ENCODE results near the gene CAPN15.

Gene CAPN15

GRCh38 chr16:554640-555365 is 27.3 kb downstream of the CAPN15 start:
- FAIRE-seq (no peak), DNase-seq (ENCODE audit: insufficient read length, low spot score) (no peak)
- TF ChIP-seq POLR2AphosphoS5 (IDR thresholded peaks at IDR 0.05; ENCODE audit: low read depth, low read length) (no peak), POU2F2 (IDR thresholded peaks at IDR 0.05; ENCODE audit: low read depth, low read length) (no peak), SPI1 (IDR thresholded peaks at IDR 0.05; ENCODE audit: low read depth, low read length) (no peak), PAX5 (IDR thresholded peaks at IDR 0.05; ENCODE audit: insufficient read depth, low read length, severe bottlenecking) (no peak), POLR2A (IDR thresholded peaks at IDR 0.05; ENCODE audit: low read depth, low read length) (no peak), TAF1 (IDR thresholded peaks at IDR 0.05; ENCODE audit: low read depth, low read length) (no peak)

GRCh38 chr16:555528-556473 is 28.3 kb downstream of the CAPN15 start:
- TF ChIP-seq PAX5 (IDR thresholded peaks at IDR 0.05; ENCODE audit: insufficient read depth, low read length, severe bottlenecking) (no peak), SPI1 (IDR thresholded peaks at IDR 0.05; ENCODE audit: low read depth, low read length) (no peak), POU2F2 (IDR thresholded peaks at IDR 0.05; ENCODE audit: low read depth, low read length) (no peak), POLR2AphosphoS5 (IDR thresholded peaks at IDR 0.05; ENCODE audit: low read depth, low read length) (no peak), POLR2A (IDR thresholded peaks at IDR 0.05; ENCODE audit: low read depth, low read length) (no peak), TAF1 (IDR thresholded peaks at IDR 0.05; ENCODE audit: low read depth, low read length) (no peak)
- FAIRE-seq: no peak
- no peak for DNase-seq (ENCODE audit: insufficient read length, low spot score)

GRCh38 chr16:556474-557173 is 29.1 kb downstream of the CAPN15 start:
- DNase-seq (ENCODE audit: insufficient read length, low spot score): no peak
- FAIRE-seq: no peak
- TF ChIP-seq POLR2AphosphoS5 (IDR thresholded peaks at IDR 0.05; ENCODE audit: low read depth, low read length): no peak
- TF ChIP-seq SPI1 (IDR thresholded peaks at IDR 0.05; ENCODE audit: low read depth, low read length): no peak
- TF ChIP-seq POLR2A (IDR thresholded peaks at IDR 0.05; ENCODE audit: low read depth, low read length): no peak
- TF ChIP-seq TAF1 (IDR thresholded peaks at IDR 0.05; ENCODE audit: low read depth, low read length): no peak
- TF ChIP-seq POU2F2 (IDR thresholded peaks at IDR 0.05; ENCODE audit: low read depth, low read length): no peak
- TF ChIP-seq PAX5 (IDR thresholded peaks at IDR 0.05; ENCODE audit: insufficient read depth, low read length, severe bottlenecking): no peak

- TF ChIP-seq POLR2AphosphoS5 (IDR thresholded peaks at IDR 0.05; ENCODE audit: low read depth, low read length) (no peak), PAX5 (IDR thresholded peaks at IDR 0.05; ENCODE audit: insufficient read depth, low read length, severe bottlenecking) (no peak), POU2F2 (IDR thresholded peaks at IDR 0.05; ENCODE audit: low read depth, low read length) (no peak), SPI1 (IDR thresholded peaks at IDR 0.05; ENCODE audit: low read depth, low read length) (no peak), TAF1 (IDR thresholded peaks at IDR 0.05; ENCODE audit: low read depth, low read length) (no peak), POLR2A (IDR thresholded peaks at IDR 0.05; ENCODE audit: low read depth, low read length) (no peak)
- FAIRE-seq (no peak), DNase-seq (ENCODE audit: insufficient read length, low spot score) (no peak)
These were observed 30.2 kb downstream of the CAPN15 start for GRCh38 chr16:557463-558297.

GRCh38 chr16:558298-559020 is 30.9 kb downstream of the CAPN15 start:
- FAIRE-seq (no peak), DNase-seq (ENCODE audit: insufficient read length, low spot score) (no peak)
- TF ChIP-seq POLR2AphosphoS5 (IDR thresholded peaks at IDR 0.05; ENCODE audit: low read depth, low read length) (no peak), PAX5 (IDR thresholded peaks at IDR 0.05; ENCODE audit: insufficient read depth, low read length, severe bottlenecking) (no peak), TAF1 (IDR thresholded peaks at IDR 0.05; ENCODE audit: low read depth, low read length) (no peak), SPI1 (IDR thresholded peaks at IDR 0.05; ENCODE audit: low read depth, low read length) (no peak), POLR2A (IDR thresholded peaks at IDR 0.05; ENCODE audit: low read depth, low read length) (no peak), POU2F2 (IDR thresholded peaks at IDR 0.05; ENCODE audit: low read depth, low read length) (no peak)

- TF ChIP-seq POLR2AphosphoS5 (IDR thresholded peaks at IDR 0.05; ENCODE audit: low read depth, low read length): no peak
- no peak for TF ChIP-seq TAF1 (IDR thresholded peaks at IDR 0.05; ENCODE audit: low read depth, low read length)
- no peak for TF ChIP-seq SPI1 (IDR thresholded peaks at IDR 0.05; ENCODE audit: low read depth, low read length)
- no peak for TF ChIP-seq PAX5 (IDR thresholded peaks at IDR 0.05; ENCODE audit: insufficient read depth, low read length, severe bottlenecking)
- TF ChIP-seq POLR2A (IDR thresholded peaks at IDR 0.05; ENCODE audit: low read depth, low read length): no peak
- TF ChIP-seq POU2F2 (IDR thresholded peaks at IDR 0.05; ENCODE audit: low read depth, low read length): no peak
- no peak for FAIRE-seq
These were observed 31.5 kb downstream of the CAPN15 start for GRCh38 chr16:559021-559380.

GRCh38 chr16:559411-560203 is 32.1 kb downstream of the CAPN15 start:
- no peak for TF ChIP-seq SPI1 (IDR thresholded peaks at IDR 0.05; ENCODE audit: low read depth, low read length)
- no peak for TF ChIP-seq POLR2AphosphoS5 (IDR thresholded peaks at IDR 0.05; ENCODE audit: low read depth, low read length)
- no peak for TF ChIP-seq POU2F2 (IDR thresholded peaks at IDR 0.05; ENCODE audit: low read depth, low read length)
- no peak for TF ChIP-seq PAX5 (IDR thresholded peaks at IDR 0.05; ENCODE audit: insufficient read depth, low read length, severe bottlenecking)
- TF ChIP-seq TAF1 (IDR thresholded peaks at IDR 0.05; ENCODE audit: low read depth, low read length): no peak
- TF ChIP-seq POLR2A (IDR thresholded peaks at IDR 0.05; ENCODE audit: low read depth, low read length): no peak
- FAIRE-seq: no peak
- no peak for DNase-seq (ENCODE audit: insufficient read length, low spot score)

More at GRCh38 chr16:559021-559380, 31.5 kb downstream of the CAPN15 start:
- DNase-seq (ENCODE audit: insufficient read length, low spot score): no peak

Data from GM12891 (cell line).